WERI-Rb-1 (cell line): ENCODE data around the gene SLC17A9.

Experiments
- DNase-seq: peaks from one replicate; pipeline ENCODE4 v3.0.0-alpha.2; 2020
- H3K27ac ChIP-seq: fragments of 250-450 bp; sonication (Bioruptor Pico); 2 replicates; pipeline ENCODE4 v1.5.1; 2020; ENCODE audit warnings: mild to moderate bottlenecking, moderate library complexity
- H3K27me3 ChIP-seq: fragments of 250-450 bp; sonication (Bioruptor Pico); 2 replicates; pipeline ENCODE4 v1.5.1; 2021; ENCODE audit warnings: mild to moderate bottlenecking, low read depth, moderate library complexity; ENCODE audit not compliant: insufficient read depth, severe bottlenecking
- H3K36me3 ChIP-seq: fragments of 250-450 bp; sonication (Bioruptor Pico); 2 replicates; pipeline ENCODE4 v1.5.1; 2020; ENCODE audit warnings: mild to moderate bottlenecking, moderate library complexity
- H3K4me3 ChIP-seq: 2 replicates; pipeline ENCODE4 v1.5.1; 2011; ENCODE audit warnings: low read depth, mild to moderate bottlenecking, control low read depth, low read length
- H3K9me3 ChIP-seq: fragments of 250-450 bp; sonication (Bioruptor Pico); 2 replicates; pipeline ENCODE4 v1.5.1; 2021; ENCODE audit warnings: mild to moderate bottlenecking, moderate library complexity; ENCODE audit not compliant: severe bottlenecking
- CTCF ChIP-seq: IDR thresholded peaks from 2 replicates; pipeline ENCODE4 v1.5.1; 2011; ENCODE audit warnings: low read depth, mild to moderate bottlenecking, control low read depth, inconsistent platforms, low read length

SLC17A9 gene

DNA sequence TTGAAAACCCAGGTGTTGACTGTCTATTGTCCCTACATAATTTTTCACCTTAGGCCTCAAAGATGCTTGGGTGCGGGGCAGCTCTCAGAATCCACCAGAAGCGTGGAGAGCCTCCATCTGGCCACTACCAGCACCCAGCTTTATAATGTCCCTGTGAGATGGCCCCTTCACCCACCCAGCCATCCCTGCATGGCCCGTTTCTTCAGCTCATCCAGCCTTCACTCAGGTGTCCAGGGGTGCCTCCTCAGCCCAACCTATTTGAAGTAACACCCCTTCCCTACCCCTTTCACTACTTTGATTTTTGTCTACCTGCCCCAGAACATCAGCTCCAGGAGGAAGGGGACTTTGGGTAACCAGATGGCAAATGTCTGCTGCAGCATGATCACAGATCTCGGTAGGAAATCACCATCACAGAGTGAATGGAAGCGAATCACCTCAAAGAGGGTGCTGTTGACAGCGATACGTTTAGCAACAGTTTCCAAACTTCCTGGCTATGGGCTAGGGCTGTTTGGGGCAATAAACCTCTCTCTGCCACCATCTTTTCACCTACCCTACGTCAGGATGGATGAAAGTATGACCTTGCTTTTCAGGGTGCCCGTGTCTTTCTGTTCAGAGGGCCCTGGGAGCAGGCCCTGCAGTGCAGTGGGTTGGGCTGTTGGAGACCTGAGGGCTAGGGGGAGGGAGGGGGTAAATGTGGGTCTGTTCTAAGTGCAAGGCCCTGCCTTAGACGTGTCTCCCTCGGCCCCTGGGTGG lies 1.2 kb upstream of the SLC17A9 start:
- H3K36me3 ChIP-seq, result peaks cover 38% of the 10 kb centered on the region
- no peak for TF ChIP-seq CTCF
- H3K4me3 ChIP-seq, result no peak overlapping the region
- H3K27me3 ChIP-seq, result no peaks in the 10 kb centered on the region
- no peak for DNase-seq
- no peaks in the 10 kb centered on the region for H3K9me3 ChIP-seq
- H3K27ac ChIP-seq, result no peak overlapping the region

DNA sequence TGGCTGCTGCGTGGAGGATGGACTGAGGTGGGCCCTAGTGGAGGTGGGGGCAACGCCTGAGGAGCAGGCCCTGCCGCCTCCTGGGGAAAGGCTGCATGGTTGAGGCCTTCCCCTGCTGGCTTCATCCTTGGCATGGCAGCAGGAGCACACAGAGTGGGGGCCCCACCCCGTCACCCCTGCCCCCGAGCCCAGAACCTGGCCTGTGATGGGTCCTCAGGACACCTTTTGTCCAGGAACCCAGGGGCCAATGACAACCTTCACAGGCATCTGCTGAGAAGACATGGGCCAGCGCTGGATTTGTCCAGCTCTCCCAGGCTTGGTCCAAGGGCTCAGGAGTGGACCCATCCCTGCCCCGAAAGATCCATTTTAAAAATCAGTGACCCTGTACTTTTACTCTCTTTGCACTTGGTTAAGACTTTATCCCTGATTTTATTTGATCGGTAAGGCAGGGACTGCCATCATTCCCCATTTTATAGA lies 575 bp upstream of the SLC17A9 start:
- TF ChIP-seq CTCF, result no peak
- H3K36me3 ChIP-seq, result peaks cover 32% of the 10 kb centered on the region
- H3K4me3 ChIP-seq, result no peak overlapping the region
- no peaks in the 10 kb centered on the region for H3K9me3 ChIP-seq
- no peak for DNase-seq
- H3K27ac ChIP-seq, result no peak overlapping the region
- H3K27me3 ChIP-seq, result no peaks in the 10 kb centered on the region

DNA sequence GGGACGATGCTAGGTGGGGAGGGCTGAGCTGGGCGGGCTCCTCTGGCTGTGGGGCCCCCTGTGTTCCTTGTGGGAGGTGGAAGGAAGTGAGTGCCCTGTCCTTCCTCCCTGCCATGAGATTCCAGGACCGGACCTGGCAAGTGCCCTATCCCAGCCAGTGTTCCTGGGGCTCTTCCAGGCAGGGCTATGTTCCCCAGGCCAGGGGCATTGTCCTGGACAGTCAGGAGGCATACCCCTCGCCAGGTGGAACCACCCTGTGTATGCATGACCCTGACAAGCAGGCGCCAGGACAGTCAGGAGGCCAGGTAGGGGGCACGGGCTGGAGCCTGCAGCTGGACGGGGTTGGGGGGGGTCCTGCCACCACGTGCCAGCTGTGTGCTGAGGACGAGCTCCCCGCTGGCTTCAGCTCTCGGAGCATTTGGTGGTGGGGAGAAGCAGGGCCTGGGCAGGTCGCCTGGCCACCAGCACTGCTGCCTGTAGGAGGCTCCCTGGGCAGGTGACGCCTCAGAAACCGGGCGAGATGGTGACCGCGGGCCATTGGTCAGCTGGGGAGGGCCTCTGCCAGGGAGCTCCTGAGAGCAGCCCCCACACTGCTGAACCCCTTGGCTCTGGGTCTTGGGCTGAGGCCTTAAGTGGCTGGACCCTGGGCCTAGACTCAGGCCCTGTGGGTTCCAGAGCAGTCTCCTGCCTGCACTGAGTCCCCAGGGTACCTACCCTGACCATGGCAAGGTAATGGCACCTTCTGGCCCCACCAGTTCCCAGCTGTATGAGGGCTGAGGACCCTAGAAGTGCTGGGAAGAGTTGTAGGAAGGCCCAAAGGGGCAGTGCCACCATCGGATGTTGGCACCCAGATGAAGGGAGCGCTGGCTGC lies 694 bp downstream of the SLC17A9 start:
- no peak overlapping the region for H3K4me3 ChIP-seq
- no peak for DNase-seq
- peaks cover 22% of the 10 kb centered on the region for H3K36me3 ChIP-seq
- no peaks in the 10 kb centered on the region for H3K9me3 ChIP-seq
- no peak for TF ChIP-seq CTCF
- no peaks in the 10 kb centered on the region for H3K27me3 ChIP-seq
- no peak overlapping the region for H3K27ac ChIP-seq

- Histone ChIP-seq H3K36me3 (peaks cover 17% of the 10 kb centered on the region), H3K27ac (no peak overlapping the region), H3K9me3 (no peaks in the 10 kb centered on the region), H3K27me3 (no peaks in the 10 kb centered on the region), H3K4me3 (no peak overlapping the region)
- no peak for TF ChIP-seq CTCF
- no peak for DNase-seq
Measured at GRCh38 chr20:62953839-62954703, 1.6 kb downstream of the SLC17A9 start.

DNA sequence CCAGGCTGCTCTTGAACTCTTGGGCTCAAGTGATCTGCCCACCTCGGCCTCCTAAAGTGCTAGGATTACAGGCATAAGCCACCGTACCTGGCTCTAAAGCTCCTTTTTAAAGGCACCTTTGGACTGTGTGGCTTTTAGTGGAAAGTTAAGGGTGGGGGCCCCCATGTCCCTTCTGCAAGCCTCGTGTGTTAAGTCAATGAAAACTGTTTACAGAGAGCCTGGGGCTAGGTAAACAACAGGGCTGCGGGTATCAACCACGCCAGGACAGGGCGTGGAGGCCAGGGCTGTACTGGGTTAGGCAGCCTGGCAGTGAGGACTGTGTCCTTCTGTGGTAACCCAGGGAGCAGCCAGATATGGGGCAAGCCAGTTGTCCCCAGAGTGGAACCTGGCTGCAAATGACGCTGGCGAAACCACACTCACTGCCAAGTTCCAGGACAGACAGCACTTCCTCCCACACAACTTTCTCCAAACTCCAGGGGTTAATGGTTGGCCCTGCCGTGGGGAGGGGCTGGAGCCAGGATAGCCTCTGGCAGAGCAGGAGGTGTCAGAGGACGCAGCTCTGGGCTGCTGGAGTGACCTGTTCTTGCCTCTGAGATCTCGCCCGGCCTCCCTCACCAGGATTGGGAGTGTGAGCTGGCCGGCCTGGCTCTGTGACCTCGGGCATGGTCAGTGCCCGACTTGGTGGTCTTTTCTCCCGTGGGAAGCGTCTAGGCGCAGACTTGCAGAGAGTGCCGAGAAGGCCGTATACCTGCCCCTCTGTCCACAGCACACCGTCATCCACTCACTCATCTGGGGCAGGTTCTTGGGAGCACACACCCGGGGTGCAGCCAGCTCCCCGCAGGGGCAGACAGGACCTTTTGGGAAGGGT lies 3.2 kb downstream of the SLC17A9 start:
- Histone ChIP-seq H3K27ac (no peak overlapping the region), H3K9me3 (no peaks in the 10 kb centered on the region), H3K36me3 (peaks cover under 1% of the 10 kb centered on the region; the same call in 1 of the 2 replicates), H3K4me3 (no peak overlapping the region), H3K27me3 (no peaks in the 10 kb centered on the region)
- no peak for DNase-seq
- no peak for TF ChIP-seq CTCF
